Keratinocyte (primary cell): Measurements from ENCODE around the gene RABL6. TPM values are rescaled to one million over a fixed set of nuclear protein-coding genes. Genes with fewer than 3 reads are reported as not detected.

Experiments
- DNase-seq: peaks from one replicate; pipeline ENCODE4 v3.0.0-alpha.2; 2011; ENCODE audit warnings: low read depth, missing footprints, low spot score
- FAIRE-seq: peaks from 2 replicates; lab custom pipeline; 2011; peaks lifted over from hg19 to GRCh38; lab: Jason Lieb, UNC
- H2AFZ ChIP-seq: 2 replicates; pipeline ENCODE4 v1.6.0; 2012; ENCODE audit warnings: low read length, control low read depth, inconsistent platforms; ENCODE audit not compliant: control insufficient read depth
- H3K27ac ChIP-seq: 2 replicates; pipeline ENCODE4 v1.5.1; 2011; ENCODE audit warnings: low read length; ENCODE audit not compliant: control insufficient read depth, insufficient read depth
- H3K27me3 ChIP-seq: 3 replicates; pipeline ENCODE4 v1.6.0; 2011; ENCODE audit warnings: low read length; ENCODE audit not compliant: control insufficient read depth, insufficient read depth; ENCODE audit errors: extremely low read depth
- H3K36me3 ChIP-seq, 2 experiments: 2 replicates in 1 of 2; 3 replicates in 1 of 2; pipeline ENCODE4 v1.5.1; 2011; ENCODE audit warnings: low read length in 2 of 2, mild to moderate bottlenecking in 1 of 2; ENCODE audit not compliant: control insufficient read depth in 2 of 2, insufficient read depth in 2 of 2; ENCODE audit errors: extremely low read depth in 1 of 2
- H3K4me1 ChIP-seq: 3 replicates; pipeline ENCODE4 v1.5.1; 2011; ENCODE audit warnings: low read length; ENCODE audit not compliant: control insufficient read depth, insufficient read depth; ENCODE audit errors: extremely low read depth
- H3K4me2 ChIP-seq: 3 replicates; pipeline ENCODE4 v1.6.0; 2011; ENCODE audit warnings: low read depth, low read length; ENCODE audit not compliant: control insufficient read depth, insufficient read depth; ENCODE audit errors: extremely low read depth
- H3K4me3 ChIP-seq, 3 experiments: fragments of 200-600 bp in 1 of 3; sonication (generic) in 1 of 3; 2 replicates in 2 of 3; 3 replicates in 1 of 3; pipeline ENCODE4 v1.5.1; 2011 to 2016; ENCODE audit warnings: low read length in 3 of 3, mild to moderate bottlenecking in 3 of 3, control low read depth in 2 of 3, inconsistent platforms in 1 of 3, low read depth in 1 of 3, mixed read lengths in 1 of 3, mixed run types in 1 of 3, moderate library complexity in 1 of 3; ENCODE audit not compliant: control insufficient read depth in 2 of 3, insufficient read depth in 2 of 3; ENCODE audit errors: extremely low read depth in 1 of 3
- H3K79me2 ChIP-seq: 2 replicates; pipeline ENCODE4 v1.6.0; 2012; ENCODE audit warnings: low read length; ENCODE audit not compliant: control insufficient read depth, insufficient read depth
- H3K9ac ChIP-seq: 3 replicates; pipeline ENCODE4 v1.6.0; 2011; ENCODE audit warnings: low read length; ENCODE audit not compliant: control insufficient read depth, insufficient read depth; ENCODE audit errors: extremely low read depth
- H3K9me1 ChIP-seq: 3 replicates; pipeline ENCODE4 v1.6.0; 2011; ENCODE audit warnings: low read length; ENCODE audit not compliant: control insufficient read depth, insufficient read depth; ENCODE audit errors: extremely low read depth
- H3K9me3 ChIP-seq: 2 replicates; pipeline ENCODE4 v1.5.1; 2012; ENCODE audit warnings: low read depth, low read length; ENCODE audit not compliant: control insufficient read depth
- H4K20me1 ChIP-seq: 3 replicates; pipeline ENCODE4 v1.6.0; 2011; ENCODE audit warnings: low read length; ENCODE audit not compliant: control insufficient read depth, insufficient read depth; ENCODE audit errors: extremely low read depth
- EZH2 ChIP-seq: IDR thresholded peaks from one replicate; pipeline ENCODE4 v1.6.1; 2012; ENCODE audit warnings: inconsistent platforms, mild to moderate bottlenecking, low read length, moderate library complexity
- dilution Hi-C: fragments of 300-500 bp; cut with MboI; formaldehyde crosslinking; loops from one replicate; pipeline ENCODE4 v1.7.0; 2020; ENCODE audit warnings: low sequenced_read_pairs; ENCODE audit not compliant: extremely low pct_ligation_motif_present
- polyA plus RNA-seq, 5 experiments: library from polyadenylated mRNA; depleted of rRNA in 3 of 5; stranded (reverse) in 3 of 5; stranded (forward) in 1 of 5; unstranded in 1 of 5; fragments of >200 nt; gene quantifications; 1 replicate in 1 of 5; 2 replicates in 3 of 5; 3 replicates in 1 of 5; pipeline versions ENCODE4 v1.2.1 to v1.2.3, GENCODE V29; 2011 to 2012; ENCODE audit warnings: missing spikeins in 2 of 5, low read depth in 1 of 5, low replicate concordance in 1 of 5
- TF ChIP-seq, protein P1 (sequence below), 3 experiments: IDR thresholded peaks in 1 of 3; conservative IDR thresholded peaks in 1 of 3; optimal IDR thresholded peaks in 1 of 3; 2 replicates in 2 of 3; 3 replicates in 1 of 3; pipeline versions ENCODE3 to v1.5.1; 2011; ENCODE audit warnings: low read length in 3 of 3, mild to moderate bottlenecking in 3 of 3, moderate library complexity in 2 of 3, control low read depth in 1 of 3, inconsistent platforms in 1 of 3; ENCODE audit not compliant: insufficient read depth in 2 of 3; ENCODE audit errors: extremely low read depth in 1 of 3

The RABL6 gene
- polyA plus RNA-seq, 1 donor (not counting 4 experiments of a cell fraction or from before 2014, with no cell fraction given) = 46.3 TPM

DNA sequence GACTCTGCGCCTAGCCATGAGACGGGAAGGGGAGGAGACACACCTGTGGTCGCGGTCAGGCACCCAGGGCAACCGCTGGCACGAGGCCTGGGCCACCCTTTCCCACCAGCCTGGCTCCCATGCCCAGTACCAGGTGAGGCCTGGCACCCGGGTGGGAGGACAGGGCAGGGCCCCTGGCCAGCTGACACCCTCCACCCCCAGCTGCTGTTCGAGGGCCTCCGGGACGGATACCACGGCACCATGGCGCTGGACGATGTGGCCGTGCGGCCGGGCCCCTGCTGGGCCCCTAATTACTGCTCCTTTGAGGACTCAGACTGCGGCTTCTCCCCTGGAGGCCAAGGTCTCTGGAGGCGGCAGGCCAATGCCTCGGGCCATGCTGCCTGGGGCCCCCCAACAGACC, 49.4 kb downstream of the RABL6 start:
- H3K9me1 ChIP-seq = no peaks in the 10 kb centered on the region
- H3K36me3 ChIP-seq = peaks cover 6% of the 10 kb centered on the region in 2 experiments
- no peak overlapping the region for H3K27ac ChIP-seq

DNA sequence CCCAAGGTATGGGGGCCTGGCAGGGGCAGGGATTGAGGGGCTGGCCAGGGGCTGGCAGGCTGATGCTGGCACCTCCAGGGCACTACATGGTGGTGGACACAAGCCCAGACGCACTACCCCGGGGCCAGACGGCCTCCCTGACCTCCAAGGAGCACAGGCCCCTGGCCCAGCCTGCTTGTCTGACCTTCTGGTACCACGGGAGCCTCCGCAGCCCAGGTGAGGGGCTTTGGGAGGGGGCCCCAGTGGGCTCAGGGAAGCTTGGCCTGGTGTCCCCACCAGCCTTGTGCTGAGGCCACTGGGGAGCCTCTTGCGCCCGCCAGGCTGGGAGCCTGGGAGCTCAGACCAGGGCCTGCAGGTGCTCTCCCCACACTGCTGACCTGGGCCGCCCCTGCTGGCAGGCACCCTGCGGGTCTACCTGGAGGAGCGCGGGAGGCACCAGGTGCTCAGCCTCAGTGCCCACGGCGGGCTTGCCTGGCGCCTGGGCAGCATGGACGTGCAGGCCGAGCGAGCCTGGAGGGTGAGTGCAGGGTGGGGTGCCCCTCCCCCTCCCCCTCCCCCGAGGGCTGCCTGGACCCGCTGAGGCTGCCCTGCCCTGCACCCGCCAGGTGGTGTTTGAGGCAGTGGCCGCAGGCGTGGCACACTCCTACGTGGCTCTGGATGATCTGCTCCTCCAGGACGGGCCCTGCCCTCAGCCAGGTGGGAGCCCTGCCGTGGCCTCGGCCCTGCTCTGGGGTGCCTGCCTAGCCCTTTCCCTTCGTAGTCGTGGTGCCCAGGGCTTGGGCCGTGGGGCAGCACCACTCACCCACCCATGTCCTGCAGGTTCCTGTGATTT, 50.0 kb downstream of the RABL6 start:
- no peaks in the 10 kb centered on the region for H3K79me2 ChIP-seq
- H3K4me3 ChIP-seq = no peak overlapping the region
- peaks cover 3% of the 10 kb centered on the region for H3K4me1 ChIP-seq
- H3K9me3 ChIP-seq = no peaks in the 10 kb centered on the region
- peaks cover 11 to 13% of the 10 kb centered on the region in 2 experiments for H3K36me3 ChIP-seq
- no peaks in the 10 kb centered on the region for H3K9me1 ChIP-seq
- DNase-seq = no peak
- H2AFZ ChIP-seq = no peak overlapping the region
- no peak overlapping the region for H3K27ac ChIP-seq
- no peaks in the 10 kb centered on the region for H3K27me3 ChIP-seq
- TF ChIP-seq EZH2 = no peak
- TF ChIP-seq, protein P1, sequence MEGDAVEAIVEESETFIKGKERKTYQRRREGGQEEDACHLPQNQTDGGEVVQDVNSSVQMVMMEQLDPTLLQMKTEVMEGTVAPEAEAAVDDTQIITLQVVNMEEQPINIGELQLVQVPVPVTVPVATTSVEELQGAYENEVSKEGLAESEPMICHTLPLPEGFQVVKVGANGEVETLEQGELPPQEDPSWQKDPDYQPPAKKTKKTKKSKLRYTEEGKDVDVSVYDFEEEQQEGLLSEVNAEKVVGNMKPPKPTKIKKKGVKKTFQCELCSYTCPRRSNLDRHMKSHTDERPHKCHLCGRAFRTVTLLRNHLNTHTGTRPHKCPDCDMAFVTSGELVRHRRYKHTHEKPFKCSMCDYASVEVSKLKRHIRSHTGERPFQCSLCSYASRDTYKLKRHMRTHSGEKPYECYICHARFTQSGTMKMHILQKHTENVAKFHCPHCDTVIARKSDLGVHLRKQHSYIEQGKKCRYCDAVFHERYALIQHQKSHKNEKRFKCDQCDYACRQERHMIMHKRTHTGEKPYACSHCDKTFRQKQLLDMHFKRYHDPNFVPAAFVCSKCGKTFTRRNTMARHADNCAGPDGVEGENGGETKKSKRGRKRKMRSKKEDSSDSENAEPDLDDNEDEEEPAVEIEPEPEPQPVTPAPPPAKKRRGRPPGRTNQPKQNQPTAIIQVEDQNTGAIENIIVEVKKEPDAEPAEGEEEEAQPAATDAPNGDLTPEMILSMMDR (optimal IDR thresholded peaks at IDR 0.05 in 1 of 3, IDR thresholded peaks at IDR 0.05 in 1 of 3, conservative IDR thresholded peaks at IDR 0.05 in 1 of 3; ENCODE audit: extremely low read depth in 1 of 3, insufficient read depth in 2 of 3, low read length in 3 of 3) = no peak
- peaks cover 5% of the 10 kb centered on the region for H4K20me1 ChIP-seq
- FAIRE-seq = no peak
- H3K9ac ChIP-seq = no peak overlapping the region
- no peak overlapping the region for H3K4me2 ChIP-seq
- dilution Hi-C loops = no loop called here

More for the DNA sequence above, 49.4 kb downstream of the RABL6 start:
- no peaks in the 10 kb centered on the region for H3K9me3 ChIP-seq
- TF ChIP-seq, protein P1 (optimal IDR thresholded peaks at IDR 0.05 in 1 of 3, IDR thresholded peaks at IDR 0.05 in 1 of 3, conservative IDR thresholded peaks at IDR 0.05 in 1 of 3; ENCODE audit: extremely low read depth in 1 of 3, insufficient read depth in 2 of 3, low read length in 3 of 3) = no peak
- TF ChIP-seq EZH2 = no peak
- DNase-seq (no peak), FAIRE-seq (no peak)
- H3K4me3 ChIP-seq = no peak overlapping the region
- peaks cover 4% of the 10 kb centered on the region for H4K20me1 ChIP-seq
- dilution Hi-C loops = no loop called here
- no peaks in the 10 kb centered on the region for H3K27me3 ChIP-seq
- H3K9ac ChIP-seq = no peak overlapping the region
- no peak overlapping the region for H2AFZ ChIP-seq
- no peak overlapping the region for H3K4me2 ChIP-seq
- H3K79me2 ChIP-seq = no peaks in the 10 kb centered on the region
- H3K4me1 ChIP-seq = peaks cover 3% of the 10 kb centered on the region
